ENCODE results near the gene ENAM. TPM values are rescaled to one million over a fixed set of nuclear protein-coding genes. Genes with fewer than 3 reads are reported as not detected.
"Not testable (repeated sequence)": the region's sequence is repeated elsewhere in the genome, so short reads cannot be mapped to it uniquely, and the experiment has no call there.

The ENAM gene
- total and polyA plus RNA-seq, 5 experiments from 2014 or later: not detected

DNA sequence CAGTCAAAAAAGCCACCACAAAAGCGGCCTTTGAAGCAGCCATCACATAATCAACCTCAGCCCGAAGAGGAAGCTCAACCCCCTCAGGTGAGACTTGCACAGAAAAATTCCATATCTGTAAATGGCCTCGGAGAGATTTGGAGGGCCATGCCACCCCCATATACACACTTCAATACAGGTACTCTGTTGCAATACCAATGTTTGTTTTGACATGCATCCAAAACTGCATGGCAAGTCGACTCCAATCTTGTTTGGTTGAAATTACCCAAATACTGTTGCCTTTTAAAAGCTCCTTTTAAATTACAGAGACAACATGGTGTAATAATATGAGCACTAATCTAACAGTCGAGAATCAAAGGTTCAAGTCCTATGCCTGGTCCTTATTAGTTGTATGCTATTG is 5.9 kb downstream of the ENAM start:
- Mint-ChIP-seq H3K27me3 (peaks cover 0 to 2% (median 0%) of the 10 kb centered on the region in 5 donors), H3K9me3 (no peaks in the 10 kb centered on the region), H3K36me3 (no peaks in the 10 kb centered on the region), H3K4me3 (no peak overlapping the region), H3K27ac (no peak overlapping the region), H3K4me1 (peaks cover 0 to 4% (median under 1%) of the 10 kb centered on the region in 4 donors)
- ATAC-seq (no peak), DNase-seq (no peak)
- POLR2A ChIA-PET: no interaction called here

DNA sequence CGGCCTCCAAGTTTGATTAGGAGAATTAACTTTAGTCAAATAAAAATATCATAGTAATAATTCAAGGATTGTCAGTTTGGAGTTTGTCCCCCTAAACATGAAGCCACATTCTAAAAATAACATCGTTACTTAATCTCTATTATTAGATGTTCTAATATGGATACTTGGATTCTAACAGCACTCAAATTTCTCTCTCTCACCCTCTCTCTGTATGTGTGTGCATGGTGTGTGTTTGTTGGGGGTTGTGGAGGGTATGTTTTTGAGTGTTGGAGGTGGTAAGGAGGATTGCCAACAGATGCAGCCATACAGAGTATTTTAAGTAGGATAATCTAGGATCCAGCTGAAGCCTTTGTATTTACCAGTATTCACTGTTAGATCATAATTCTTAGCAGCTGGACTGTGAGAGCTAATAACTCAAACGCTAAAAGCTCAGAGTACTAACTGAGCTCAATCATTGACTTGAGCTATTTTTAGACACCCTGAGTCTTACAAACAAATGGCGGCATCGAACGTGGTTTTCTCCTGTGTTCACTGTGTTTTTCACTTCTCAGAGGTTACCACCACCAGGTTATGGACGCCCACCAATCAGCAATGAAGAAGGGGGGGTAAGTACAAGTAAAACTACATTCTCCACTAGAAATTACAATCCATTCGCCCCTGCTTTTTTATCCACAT is 8.8 kb downstream of the ENAM start:
- Mint-ChIP-seq H3K4me1 (peaks cover 0 to 4% (median 2%) of the 10 kb centered on the region in 4 donors), H3K27ac (no peak overlapping the region), H3K4me3 (no peak overlapping the region), H3K27me3 (peaks cover 0 to 2% (median 0%) of the 10 kb centered on the region in 5 donors), H3K9me3 (no peaks in the 10 kb centered on the region), H3K36me3 (no peaks in the 10 kb centered on the region)
- POLR2A ChIA-PET: no interaction called here
- ATAC-seq: no peak
- no peak for DNase-seq

GRCh38 chr4:70640192-70640591 is 11.6 kb downstream of the ENAM start:
- Mint-ChIP-seq H3K4me1 (peaks cover 0 to 4% (median under 1%) of the 10 kb centered on the region in 4 donors), H3K27ac (no peak overlapping the region), H3K27me3 (no peaks in the 10 kb centered on the region), H3K36me3 (no peaks in the 10 kb centered on the region), H3K9me3 (no peaks in the 10 kb centered on the region), H3K4me3 (no peak overlapping the region)
- POLR2A ChIA-PET: no interaction called here
- ATAC-seq (no peak), DNase-seq (no peak)

- POLR2A ChIA-PET, H3K36me3 Mint-ChIP-seq, H3K4me3 Mint-ChIP-seq, H3K27me3 Mint-ChIP-seq, ATAC-seq, DNase-seq, H3K27ac Mint-ChIP-seq, H3K9me3 Mint-ChIP-seq, H3K4me1 Mint-ChIP-seq: not testable (repeated sequence)
Observed at GRCh38 chr4:70650741-70651140, 22.2 kb downstream of the ENAM start.

DNA sequence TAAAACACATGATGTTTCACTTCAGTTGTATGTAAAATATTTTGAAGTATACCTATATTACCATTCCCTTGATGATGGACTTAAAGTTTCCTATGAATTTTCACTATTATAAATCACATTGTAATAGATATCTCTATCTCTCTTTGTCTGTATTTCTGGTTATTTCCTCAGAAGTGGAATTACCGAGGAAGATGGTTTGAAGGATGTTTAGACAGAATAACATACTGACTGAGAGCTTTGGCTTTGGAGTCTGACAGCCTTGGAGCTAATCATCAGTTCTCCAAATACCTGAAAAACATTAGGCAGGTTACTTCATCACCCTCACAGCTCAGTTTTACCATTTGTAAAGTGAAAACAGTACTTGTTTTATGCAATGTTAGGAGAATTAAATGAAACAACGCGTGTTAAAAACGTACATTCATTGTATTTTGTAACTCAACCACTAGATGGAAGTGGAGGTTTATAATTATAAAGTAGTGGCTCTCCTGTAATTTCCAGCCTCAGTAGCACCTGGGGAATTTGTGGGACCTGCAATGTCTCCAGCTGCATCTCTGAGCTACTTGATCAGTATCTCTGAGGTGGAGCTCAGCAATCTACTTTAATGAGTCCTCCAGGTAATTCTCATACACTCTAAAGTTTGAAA is 23.4 kb downstream of the ENAM start:
- DNase-seq (peak in 3 of 10 donors; percentile 46 to 49 (median 47)), ATAC-seq (peak; percentile 44 to 52)
- Mint-ChIP-seq H3K27ac (no peak overlapping the region), H3K4me1 (peaks cover 0 to 5% (median 2%) of the 10 kb centered on the region in 4 donors), H3K9me3 (no peaks in the 10 kb centered on the region), H3K4me3 (no peak overlapping the region), H3K36me3 (no peaks in the 10 kb centered on the region), H3K27me3 (peaks cover 0 to 2% (median 0%) of the 10 kb centered on the region in 5 donors)
- POLR2A ChIA-PET: no interaction called here

DNA sequence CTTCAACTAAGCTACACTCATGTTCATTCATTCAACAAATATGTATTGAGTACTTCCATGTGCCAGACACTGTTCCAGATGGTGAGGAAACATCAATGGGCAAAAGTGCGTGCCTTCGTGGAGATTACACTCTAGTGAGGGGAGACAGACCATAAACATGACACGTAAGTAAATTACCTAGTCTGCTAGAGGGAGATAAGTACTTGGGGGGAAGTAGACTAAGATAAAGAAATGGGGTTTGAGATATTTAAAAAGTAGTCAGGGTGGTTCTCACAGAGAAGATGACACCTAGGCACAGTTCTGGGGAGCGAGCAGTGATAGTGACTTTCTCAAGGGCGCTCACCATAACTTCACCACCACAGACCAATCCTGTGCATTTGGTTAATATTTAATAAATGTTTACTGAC is 26.1 kb downstream of the ENAM start:
- no peak overlapping the region for H3K27ac Mint-ChIP-seq
- H3K4me1 Mint-ChIP-seq: peaks cover 0 to 5% (median 2%) of the 10 kb centered on the region in 4 donors
- no peaks in the 10 kb centered on the region for H3K9me3 Mint-ChIP-seq
- H3K4me3 Mint-ChIP-seq: no peak overlapping the region
- H3K36me3 Mint-ChIP-seq: no peaks in the 10 kb centered on the region
- POLR2A ChIA-PET: no interaction called here
- DNase-seq (no peak), ATAC-seq (no peak)
- peaks cover 0 to 4% (median 0%) of the 10 kb centered on the region in 5 donors for H3K27me3 Mint-ChIP-seq

- Mint-ChIP-seq H3K9me3 (no peaks in the 10 kb centered on the region), H3K36me3 (no peaks in the 10 kb centered on the region), H3K4me3 (no peak overlapping the region), H3K27me3 (peaks cover 0 to 4% (median 0%) of the 10 kb centered on the region in 5 donors), H3K4me1 (no peaks in the 10 kb centered on the region), H3K27ac (no peak overlapping the region)
- POLR2A ChIA-PET: no interaction called here
- ATAC-seq (no peak), DNase-seq (no peak)
Observed at GRCh38 chr4:70657326-70657725, 28.8 kb downstream of the ENAM start.

DNA sequence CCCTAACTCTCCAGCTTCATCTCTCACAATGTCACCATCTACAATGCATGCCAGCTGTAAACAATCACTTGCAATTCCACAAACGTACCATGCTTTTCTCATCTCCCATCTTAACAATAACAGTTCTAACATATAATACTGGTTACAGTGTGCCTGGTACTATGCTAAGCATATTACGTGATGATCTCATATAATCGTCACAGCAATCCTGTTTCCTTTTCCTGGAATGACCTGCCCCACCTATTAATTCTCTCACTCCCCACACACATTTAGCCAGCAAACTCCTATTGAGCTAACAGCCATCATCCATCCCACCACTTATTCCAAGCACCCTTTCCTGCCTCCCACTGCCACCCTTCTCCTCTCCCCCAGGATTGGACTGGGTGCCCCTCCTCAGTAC is 29.9 kb downstream of the ENAM start:
- ATAC-seq: no peak

GRCh38 chr4:70660106-70660505 is 31.6 kb downstream of the ENAM start:
- Mint-ChIP-seq H3K9me3 (no peaks in the 10 kb centered on the region), H3K4me1 (no peaks in the 10 kb centered on the region), H3K27me3 (peaks cover 0 to 2% (median 0%) of the 10 kb centered on the region in 5 donors)

More for the DNA sequence above, 29.9 kb downstream of the ENAM start:
- no peaks in the 10 kb centered on the region for H3K9me3 Mint-ChIP-seq
- H3K4me3 Mint-ChIP-seq: no peak overlapping the region
- POLR2A ChIA-PET: no interaction called here
- no peaks in the 10 kb centered on the region for H3K36me3 Mint-ChIP-seq
- H3K27me3 Mint-ChIP-seq: peaks cover 0 to 4% (median 0%) of the 10 kb centered on the region in 5 donors
- no peak overlapping the region for H3K27ac Mint-ChIP-seq
- DNase-seq: no peak
- H3K4me1 Mint-ChIP-seq: no peaks in the 10 kb centered on the region

GRCh38 chr4:70661309-70661922 is 32.9 kb downstream of the ENAM start:
- H3K9me3 Mint-ChIP-seq, H3K27ac Mint-ChIP-seq, H3K4me1 Mint-ChIP-seq, H3K27me3 Mint-ChIP-seq, H3K4me3 Mint-ChIP-seq, POLR2A ChIA-PET, DNase-seq, H3K36me3 Mint-ChIP-seq, ATAC-seq: not testable (repeated sequence)

More at GRCh38 chr4:70660106-70660505, 31.6 kb downstream of the ENAM start:
- Mint-ChIP-seq H3K36me3 (no peaks in the 10 kb centered on the region), H3K27ac (peak overlapping the region in 1 of 10 donors; percentile 60), H3K4me3 (no peak overlapping the region)
- DNase-seq (no peak), ATAC-seq (no peak)
- POLR2A ChIA-PET: no interaction called here

- H3K4me3 Mint-ChIP-seq: peak within 1 kb of the TSS in 1 of 10 donors; percentile 73
- peak within 1 kb of the TSS in 1 of 10 donors; percentile 24 for H3K27ac Mint-ChIP-seq
- H3K4me1 Mint-ChIP-seq: peaks cover 0 to 20% (median 2%) of the 10 kb centered on the region in 4 donors
- POLR2A ChIA-PET: no interaction called here
- no peaks in the 10 kb centered on the region for H3K9me3 Mint-ChIP-seq
- no peak for DNase-seq
- ATAC-seq: no peak
- no peaks in the 10 kb centered on the region for H3K36me3 Mint-ChIP-seq
- H3K27me3 Mint-ChIP-seq: peaks cover 0 to 1% (median 0%) of the 10 kb centered on the region in 5 donors
Observed at GRCh38 chr4:70666369-70666768, 37.8 kb downstream of the ENAM start, which contains the start of gene JCHAIN. Gene JCHAIN, minus strand, starts transcription at chr4:70666508. Its CDS starts 18 bp downstream, at chr4:70666490.

GRCh38 chr4:70667740-70668535 is 39.4 kb downstream of the ENAM start:
- H3K27me3 Mint-ChIP-seq: no peaks in the 10 kb centered on the region
- POLR2A ChIA-PET: interaction anchor here (0.6 to 1.2 kb wide), 2 partner anchors 37 to 143 kb away, joined by 3 to 4 read pairs; no protein-coding TSS in a partner anchor
- no peak overlapping the region for H3K4me3 Mint-ChIP-seq
- H3K4me1 Mint-ChIP-seq: peaks cover 0 to 26% (median 2%) of the 10 kb centered on the region in 4 donors
- peak in 1 of 2 donors; percentile 40 for ATAC-seq
- H3K27ac Mint-ChIP-seq: peak overlapping the region in 1 of 10 donors; percentile 25
- DNase-seq: peak in 2 of 10 donors; percentile 5 to 14
- H3K9me3 Mint-ChIP-seq: no peaks in the 10 kb centered on the region
- H3K36me3 Mint-ChIP-seq: no peaks in the 10 kb centered on the region
